ENCODE results near the gene ARHGAP26.

Gene ARHGAP26

DNA sequence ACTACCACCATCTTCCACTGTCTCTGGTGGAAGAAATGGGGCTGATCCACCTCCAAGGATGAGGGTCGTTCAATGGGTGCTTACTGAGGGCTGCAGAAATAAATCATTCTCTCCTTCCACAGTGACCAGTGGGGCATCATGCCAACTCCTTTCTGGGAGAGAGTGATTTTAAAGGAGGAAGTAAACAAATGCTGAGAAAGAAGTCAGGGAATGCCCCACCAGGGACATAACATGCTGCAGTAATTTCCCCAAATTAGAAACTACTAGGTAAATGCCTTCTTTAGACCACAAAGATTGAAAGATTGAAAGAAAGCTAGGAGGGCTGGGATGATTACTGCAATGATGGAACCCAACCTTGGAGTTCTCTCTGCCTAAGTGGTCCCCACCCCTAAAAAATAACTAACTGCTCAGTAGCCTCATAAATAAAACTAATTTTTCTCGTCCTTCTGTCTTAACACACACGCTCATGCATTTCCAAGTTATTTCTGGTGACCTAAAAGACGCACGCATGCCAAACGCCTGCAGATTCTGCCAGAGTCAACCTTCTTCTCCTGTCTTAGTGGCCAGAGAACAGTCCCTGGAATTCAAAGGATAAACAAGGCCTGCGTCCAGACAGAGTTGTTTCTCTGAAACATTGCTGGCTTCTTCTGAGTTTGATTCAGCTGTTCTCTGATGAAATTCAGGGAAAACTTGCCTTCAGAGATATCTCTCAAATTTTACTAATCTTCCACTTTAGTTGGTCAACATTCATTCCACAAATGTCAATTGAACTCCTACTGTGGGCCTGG, 383.3 kb downstream of the ARHGAP26 start:
- no peak for DNase-seq

DNA sequence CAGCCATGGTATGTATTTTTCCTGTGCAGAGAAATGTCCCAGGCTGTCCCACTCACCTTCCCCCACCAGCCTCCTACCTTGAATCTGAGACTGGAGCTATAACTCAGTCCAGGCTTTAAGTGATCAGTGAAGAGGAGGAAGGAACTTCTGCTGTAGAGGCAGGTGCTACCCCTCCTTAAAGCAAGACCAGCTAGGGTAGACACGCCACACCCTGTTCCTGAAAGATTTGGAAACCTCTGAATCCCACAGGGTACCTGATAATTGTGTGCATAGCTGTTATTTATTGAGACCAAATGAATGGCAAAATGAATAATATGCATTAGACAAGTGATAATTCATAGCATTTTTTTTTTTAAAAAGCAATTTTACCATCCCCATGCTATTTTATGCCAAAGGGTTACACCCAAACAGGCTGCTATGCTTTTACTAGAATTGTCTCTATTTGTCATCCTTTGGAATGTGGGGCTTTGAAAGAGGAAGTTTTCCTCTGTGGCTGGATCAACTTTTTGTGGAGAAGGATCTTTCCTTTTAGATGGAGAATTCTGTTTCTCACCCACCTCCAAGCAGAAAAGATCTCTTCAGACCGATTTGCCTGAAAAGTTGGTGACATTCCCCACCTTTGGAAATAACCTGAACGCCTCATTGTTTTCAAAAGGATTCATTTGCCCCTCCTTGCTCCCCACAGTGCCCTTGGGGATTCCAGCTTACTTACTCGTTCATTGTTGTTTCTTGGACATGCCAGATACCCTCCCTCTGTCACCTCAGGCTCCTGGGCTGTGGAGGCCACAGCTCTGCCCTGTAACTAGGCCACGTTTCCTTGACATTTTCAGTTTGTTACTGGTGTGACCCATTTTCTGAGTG, 384.6 kb downstream of the ARHGAP26 start:
- no peak for DNase-seq

DNA sequence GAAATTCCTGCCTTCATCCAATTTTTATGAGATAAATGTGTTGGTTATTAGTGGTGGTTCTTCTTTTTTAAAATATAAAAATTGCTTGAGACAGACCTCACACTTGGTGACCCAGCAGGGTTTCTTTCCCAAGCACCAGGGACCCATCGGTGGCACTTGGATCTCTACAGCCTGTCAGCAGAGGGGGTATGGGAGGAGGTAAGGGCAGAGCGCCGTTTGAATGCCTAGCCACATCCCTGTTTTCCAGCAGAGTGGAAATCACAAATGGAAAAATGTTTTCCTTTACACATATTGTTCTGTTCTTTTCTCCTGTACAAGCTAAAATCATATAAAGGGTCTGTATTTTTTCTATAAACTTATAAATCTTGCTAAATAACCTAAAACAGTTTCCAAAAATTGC, 385.3 kb downstream of the ARHGAP26 start:
- no peak for DNase-seq

DNA sequence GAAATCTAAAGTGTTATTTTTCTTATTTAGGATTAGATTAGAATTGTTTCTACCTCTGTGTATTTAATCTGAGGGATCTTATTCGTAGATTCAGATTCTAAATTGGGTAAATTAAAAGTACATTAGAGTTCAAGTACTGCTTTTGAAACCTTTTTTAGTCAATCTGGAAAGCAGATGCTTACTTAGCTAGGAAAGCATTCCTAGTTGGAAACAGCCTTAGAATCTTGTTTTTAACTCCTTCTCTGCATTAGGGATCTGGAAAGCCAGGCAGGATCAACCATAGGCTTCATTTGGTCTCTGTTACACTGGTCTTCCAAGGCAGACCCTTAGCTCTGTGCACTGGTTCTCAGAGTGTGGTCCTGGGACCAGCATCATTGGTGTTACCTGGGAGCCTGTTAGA, 385.9 kb downstream of the ARHGAP26 start:
- DNase-seq = no peak

DNA sequence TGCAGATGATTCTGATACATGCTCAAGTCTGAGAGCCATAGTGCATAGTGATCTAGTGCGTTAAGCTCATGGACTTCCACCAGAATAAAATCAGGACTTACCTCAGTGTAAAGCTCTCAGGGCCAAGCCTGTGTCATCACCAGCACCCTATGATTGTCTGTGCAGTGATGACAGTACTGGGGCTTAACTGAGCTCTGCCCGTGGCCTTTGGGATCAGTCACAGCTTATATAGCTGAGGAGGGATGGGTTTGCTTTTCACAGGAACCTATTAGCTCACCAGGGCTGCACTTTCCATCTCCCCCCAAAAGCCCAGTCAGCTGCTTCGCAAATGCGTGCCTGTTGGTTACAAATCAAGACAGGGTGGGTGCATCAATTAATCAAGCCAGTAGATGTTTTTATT, 386.4 kb downstream of the ARHGAP26 start:
- no peak for DNase-seq

DNA sequence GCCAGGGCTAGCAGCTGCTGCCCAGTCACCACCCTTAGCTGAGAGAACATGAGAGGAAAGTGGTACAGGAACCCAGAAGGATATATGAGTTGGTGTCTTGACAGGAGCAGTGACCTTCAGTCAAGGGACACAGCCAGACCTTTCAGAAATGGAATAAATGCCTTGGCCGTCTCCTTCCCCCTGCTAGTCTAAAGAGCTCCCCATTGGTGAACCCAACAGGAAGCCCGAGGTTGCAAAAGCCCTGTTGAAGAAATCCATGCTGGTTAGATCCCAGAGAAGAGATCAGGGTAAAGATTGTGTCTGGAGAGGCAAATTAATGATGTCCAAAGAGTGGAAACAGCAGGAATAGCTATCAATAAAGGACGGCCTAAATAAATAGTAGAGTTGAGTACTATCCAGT, 388.9 kb downstream of the ARHGAP26 start:
- DNase-seq = no peak

DNA sequence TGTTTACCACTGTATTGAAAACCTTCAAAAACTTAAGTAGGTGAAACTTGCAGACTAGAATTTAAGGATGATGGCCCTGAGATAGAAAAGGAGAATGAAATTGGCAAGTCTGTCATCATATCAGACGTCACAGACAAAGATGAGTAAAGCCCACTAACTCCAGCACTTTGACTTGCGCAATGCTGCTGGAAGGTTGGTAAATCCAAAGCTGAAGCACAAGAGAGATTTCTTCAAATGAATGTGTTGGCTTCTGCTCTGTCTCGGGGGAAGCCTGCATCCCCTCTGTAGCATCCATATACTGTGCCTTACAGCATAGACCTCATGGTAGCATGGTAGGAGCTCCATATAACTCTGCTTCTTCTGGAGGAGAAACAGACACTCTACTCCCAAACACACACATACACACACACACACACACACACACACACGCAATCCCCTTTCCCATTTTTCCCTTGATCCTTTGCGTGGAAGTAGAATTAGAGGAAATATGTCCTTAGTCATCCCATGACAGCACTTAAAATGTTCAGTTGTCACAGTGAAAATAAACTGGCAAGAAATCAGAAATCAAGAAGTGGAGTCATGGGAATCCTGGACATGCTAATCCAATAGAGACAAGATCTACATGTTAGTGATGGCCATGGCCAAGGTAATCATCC, 391.8 kb downstream of the ARHGAP26 start:
- DNase-seq = no peak

DNA sequence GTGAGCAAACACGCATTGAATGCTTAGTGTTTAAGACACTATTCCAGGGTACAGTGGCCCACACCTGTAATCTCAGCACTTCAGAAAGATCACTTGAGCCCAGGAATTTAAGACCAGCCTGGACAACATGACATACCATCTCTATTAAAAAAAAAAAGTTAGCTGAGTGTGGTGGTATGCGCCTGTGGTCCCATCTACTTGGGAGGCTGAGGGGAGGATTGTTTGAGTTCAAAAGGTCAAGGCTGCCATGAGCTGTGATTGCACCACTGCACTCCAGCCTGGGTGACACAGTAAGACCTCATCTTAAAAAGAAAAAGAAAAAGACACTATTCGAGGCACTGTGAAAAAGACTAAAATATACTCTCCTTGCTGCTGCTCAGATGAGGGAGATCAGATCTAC, 392.6 kb downstream of the ARHGAP26 start:
- no peak for DNase-seq

DNA sequence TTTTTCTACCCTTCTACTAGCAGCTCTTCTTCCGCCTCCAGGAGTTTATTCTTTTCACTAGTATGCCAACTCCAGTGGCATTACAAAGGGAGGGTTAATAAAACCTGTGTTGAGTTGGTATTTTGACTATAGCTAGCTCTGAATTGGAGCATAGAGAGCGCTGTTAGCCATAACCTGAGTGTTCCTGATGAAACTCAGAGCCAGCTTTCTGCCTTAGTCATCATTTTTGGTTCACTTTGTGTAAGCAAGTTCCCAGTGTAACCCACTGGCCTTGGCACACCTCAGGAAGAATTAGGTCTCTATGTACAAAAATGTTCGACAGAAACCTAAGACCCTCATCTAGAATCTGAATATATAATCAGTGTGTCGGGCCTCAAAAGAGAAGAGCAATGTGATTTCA, 394.4 kb downstream of the ARHGAP26 start:
- no peak for DNase-seq

DNA sequence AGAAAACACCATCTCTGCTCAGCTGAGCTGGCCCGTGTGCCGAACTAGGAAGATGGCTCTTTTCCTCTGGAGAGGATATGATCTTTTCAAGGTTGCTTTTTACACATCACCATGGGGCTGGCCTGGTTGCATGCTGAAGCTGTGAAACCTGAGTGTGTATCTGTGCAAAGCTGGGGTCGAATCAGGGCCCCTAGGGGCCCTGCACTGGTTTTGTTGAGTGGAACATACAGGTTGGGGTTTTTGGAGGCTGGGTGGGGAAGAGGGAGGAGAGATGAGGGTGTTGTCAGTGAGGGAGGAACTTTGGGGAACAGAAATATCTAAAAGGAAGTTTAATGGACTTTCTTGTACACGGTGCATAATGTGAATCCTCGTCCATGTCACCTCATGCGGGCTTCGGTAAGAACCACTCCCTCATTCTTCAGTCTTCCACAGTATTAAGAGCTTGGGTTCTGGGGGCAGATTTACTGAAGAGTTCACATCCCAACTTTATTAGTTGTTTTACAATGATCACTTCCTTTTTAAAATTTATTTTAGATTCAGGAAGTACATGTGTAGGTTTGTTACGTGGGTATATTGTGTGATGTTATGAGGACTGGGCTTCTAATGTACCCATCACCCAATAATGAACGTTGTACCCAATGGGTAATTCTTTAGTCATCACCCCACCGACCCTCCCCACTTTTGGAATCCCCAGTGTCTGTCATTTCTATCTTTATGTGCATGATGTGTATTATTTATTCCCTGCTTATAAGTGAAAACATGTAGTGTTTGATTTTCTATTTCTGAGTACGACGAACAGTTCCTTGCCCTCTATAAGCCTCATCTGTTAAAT, 395.1 kb downstream of the ARHGAP26 start:
- DNase-seq = no peak

DNA sequence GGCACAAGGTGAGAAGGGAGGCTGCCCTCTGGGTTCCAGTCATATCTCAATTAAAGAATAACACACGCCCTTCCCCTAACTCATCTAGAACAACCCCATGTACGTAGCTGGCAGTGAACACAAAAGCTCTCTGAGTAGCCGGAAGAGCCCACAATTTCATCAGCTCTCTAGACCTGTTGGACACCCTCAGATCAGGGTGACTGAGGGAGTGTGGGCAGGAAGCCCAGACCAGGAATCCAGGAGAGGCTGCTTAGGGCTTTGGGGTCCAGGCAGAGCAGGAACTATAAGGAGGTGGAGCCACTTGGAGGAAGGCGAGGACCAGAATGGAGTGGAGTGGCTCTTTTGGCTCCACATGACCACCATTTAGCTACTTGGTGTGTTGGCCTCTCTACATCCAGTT, 395.9 kb downstream of the ARHGAP26 start:
- no peak for DNase-seq

DNA sequence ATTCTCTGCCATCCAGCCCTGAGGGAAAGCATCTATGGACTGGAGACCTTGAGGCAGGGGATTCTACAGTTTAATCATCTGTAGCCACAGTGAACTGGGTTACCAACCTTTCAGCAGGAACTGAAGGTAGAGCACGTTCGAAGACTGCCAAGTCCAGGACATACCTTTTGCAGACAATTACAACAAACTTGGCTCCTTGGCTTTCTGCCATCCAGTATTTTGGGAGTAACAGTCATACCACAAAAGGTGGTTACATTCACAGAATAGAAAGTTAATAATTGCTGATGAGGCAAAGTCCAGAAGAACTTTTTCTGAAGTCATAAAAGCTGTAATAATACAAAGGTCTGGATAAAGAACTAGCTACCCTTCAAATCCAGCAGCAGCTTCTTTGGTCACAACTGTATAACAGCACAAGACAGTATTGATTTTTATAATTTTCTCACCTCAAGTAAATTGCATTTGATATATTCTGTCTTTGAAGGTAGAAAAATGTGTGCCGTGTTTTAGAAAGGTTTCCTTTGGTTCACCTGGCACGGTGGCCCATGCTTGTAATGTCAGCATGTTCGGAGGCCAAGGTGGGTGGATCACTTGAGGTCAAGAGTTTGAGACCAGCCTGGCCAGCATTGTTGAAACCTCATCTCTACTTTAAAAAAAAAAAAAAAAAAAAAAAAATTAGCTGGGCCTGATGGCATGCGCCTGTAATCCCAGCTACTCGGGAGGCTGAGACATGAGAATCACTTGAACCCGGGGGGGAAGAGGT, 396.7 kb downstream of the ARHGAP26 start:
- DNase-seq = no peak

DNA sequence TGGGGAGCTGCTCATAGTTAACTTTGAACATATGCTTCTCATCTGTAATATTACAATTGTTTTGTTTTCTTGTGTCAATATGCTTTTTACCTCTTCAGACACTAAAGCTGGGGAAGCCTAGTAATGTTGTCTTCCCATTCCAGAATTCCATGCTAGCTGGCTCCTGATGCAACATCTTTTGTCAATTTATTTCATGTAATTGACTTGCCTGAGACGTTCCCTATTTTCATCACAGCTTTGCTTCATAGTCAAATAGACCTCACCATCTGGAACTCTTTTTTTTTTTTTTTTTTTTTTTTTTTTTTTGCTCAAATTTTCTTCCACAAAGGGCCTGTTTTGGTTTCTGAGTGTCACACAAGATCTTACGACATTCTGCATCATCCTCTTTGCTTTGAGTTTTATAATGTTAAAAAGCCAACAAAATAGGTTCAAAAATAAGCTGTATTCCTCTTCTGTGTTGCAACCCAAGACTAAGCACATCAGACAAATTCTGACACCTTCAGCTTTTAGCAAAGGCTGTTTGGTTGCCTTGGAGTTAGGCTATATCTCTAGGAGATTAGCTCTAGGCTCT, 398.1 kb downstream of the ARHGAP26 start:
- no peak for DNase-seq

DNA sequence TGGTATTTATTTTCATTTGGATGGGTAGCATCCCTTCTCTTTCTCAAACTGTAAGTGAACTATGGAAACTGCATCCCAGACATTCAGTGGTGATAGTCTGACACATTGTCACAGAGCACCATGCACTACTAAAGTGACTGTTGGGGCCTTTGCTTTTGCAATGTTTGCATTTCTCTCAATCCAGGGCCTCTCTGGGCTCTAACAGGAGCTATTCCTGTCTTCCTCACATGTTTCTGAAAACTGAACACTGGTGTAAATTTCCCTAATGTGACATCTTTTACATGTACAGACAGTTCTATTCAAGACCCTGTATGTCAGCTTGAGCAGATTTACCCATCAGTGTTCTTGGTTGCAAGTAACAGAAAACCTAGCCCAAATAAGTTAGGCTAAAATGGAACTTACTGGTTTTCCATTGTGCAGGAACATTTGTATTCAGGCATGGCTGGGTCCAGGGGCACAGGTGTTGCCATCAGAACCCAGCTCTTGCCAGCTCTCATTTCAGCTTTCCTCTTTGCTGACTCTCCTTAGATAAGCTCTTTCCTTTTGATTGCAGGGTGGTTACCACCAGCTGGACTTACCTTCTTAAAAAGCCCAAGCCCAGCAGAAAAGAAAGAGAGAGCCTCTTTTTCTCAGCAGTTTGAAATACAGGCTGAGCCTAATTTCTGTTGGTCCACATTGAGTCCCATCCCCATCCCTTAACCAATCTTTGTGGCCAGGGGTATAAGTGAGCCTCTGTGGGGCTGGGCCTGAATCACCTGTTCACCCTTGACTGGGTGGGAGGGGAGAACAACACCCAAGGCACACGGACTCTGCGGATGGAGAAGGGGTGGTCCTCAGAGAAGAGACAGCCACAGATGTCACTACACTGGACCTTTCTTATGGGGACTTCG, 399.0 kb downstream of the ARHGAP26 start:
- DNase-seq = no peak

DNA sequence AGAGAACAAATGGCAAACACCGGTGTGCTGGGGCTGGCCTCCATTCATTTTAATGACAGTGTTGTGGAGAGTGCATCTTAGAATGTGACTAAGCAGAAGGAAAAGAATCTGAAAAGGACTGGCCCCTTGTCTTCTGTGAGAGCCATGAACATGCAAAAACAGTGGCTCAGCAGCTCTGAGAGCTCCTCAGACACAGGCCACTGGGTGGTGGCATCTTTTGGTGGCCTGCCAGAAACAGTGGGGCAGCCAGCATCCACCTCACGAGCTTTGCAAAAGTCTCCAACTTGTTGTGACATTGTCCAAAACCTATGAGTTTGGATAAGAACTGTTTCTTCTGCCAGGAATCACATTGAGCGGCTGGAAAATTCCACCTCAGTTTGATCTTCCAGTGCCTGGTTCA, 399.9 kb downstream of the ARHGAP26 start:
- DNase-seq = no peak

DNA sequence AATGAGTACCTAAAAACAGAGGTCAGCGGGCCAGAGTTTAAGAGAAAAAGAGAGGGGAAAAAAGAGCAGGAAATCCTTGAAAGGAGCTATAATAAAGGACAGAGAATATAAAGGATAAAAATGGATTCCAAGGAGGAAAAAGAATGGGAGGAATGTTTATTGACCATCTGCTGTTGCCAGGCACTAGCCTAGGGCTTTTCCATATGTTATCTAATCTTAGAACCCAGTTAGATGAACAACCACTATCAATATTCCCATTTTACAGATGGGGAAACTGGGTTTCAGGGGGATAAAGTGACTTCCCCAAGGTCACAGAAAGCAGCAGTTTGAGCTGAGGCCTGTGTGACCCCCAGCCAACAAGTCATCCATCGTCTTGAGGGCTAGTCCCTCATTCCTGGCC, 400.8 kb downstream of the ARHGAP26 start:
- no peak for DNase-seq

DNA sequence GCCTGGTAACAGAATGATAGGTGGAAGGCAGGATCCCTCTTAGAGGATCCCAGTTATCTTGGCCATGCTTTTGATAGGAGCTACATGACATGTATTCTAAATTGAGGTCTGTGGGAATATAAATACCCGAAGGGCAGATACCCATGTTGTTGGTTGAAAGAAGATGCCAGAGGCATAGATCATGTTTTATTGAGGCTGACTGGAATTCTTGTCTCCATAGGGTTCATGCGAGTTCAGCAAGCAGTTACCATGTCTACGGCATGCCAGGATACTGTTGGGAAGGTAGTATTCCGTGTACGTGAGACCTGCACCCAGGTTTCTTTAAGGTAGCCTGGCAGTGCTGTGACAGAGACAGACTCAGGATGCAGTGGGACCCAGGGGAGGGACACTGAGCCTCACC, 402.6 kb downstream of the ARHGAP26 start:
- no peak for DNase-seq

DNA sequence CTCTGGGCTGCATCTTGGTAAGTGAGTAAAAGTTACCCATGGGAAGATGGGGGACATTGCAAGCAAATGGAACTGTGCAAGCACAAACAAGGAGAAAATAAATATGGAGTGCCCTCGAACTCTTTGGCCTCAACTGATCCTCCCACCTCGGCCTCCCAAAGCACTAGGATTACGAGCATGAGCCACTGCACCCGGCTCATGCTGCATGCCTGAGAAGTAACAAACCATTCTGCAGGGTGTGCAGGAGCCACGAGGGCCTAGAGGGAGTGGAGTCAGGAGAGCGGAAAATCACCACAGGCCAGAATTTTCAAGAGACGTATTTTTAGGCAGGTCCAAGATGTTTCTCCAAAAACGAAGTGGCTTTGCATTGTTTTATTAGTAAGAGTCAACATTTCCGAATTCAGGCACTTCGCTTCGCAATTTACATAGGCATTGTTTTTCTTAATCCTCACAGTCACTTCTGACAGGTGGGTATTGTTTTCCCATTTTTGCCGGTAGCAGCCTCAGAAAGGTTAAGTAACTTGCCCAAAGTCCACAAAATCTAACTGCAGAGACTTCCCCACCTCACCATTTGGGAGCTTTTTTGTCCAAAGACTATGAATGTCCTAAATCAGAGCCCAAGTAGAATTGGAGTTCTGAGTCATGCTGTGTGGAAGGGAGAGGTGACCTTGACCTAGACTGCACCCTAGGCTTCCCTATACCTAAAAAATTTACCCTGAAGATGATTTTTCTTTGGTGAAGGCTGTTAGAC, 403.1 kb downstream of the ARHGAP26 start:
- DNase-seq = no peak

DNA sequence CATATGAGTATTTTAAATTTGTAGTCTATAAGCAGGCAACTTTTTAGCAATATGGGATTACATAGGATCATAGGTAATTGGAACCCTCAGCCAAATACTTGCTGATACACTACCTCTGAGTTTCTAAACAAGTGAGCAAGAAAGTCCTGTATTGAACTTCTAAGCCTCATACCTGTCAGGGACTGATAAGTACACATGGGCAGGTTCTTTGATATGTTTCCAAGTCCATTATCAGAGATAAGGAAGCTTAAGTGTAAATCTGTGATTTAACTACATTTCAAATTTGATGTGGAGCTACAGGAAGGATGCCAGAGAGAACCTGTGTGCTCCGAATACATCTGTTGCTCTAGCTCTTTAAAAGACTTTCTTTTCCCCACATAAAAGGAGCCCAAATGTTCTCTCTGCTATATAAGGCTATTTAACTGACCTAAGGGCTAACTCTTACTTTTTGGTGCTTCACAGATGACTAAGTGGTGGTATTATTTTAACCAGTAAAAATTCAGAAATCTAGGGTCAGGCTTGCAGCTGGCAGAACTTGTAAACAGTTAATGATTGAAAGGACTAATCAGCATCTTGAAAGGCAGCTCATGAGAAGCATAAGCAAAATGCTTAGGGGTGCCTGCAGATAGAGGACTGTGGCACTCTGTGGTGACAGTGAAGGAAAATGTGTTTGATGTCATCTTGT, 404.7 kb downstream of the ARHGAP26 start:
- no peak for DNase-seq
